ENCODE data around the gene GAS6. TPM values are rescaled to one million over a fixed set of nuclear protein-coding genes. Genes with fewer than 3 reads are reported as not detected.

GAS6 gene
- total RNA-seq, 1 donor from 2014 or later: 70.0 TPM

DNA sequence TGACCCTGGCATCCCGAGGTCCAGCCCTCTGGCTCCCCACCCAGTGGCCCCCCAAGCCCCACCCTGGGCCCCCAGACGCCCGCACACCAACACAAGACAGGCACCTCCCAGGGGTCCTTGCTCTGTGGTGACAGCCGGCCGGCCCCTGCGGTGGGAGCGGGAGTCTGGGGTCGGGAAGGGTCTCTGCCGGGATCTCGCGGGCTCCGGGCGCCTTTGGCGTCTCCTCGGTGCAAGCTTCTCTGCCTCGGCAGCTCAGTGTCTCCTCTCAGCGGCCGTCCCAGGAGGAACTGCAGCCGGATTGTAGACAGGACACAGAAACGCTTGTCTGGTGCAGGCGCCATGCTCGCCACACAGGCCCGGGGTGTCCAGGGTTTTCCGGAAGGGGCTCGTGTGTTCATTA is 61.1 kb downstream of the GAS6 start:
- DNase-seq (ENCODE audit: low read depth): no peak
- H3K4me3 ChIP-seq (ENCODE audit: low read depth, low read length): no peak overlapping the region
- TF ChIP-seq, protein P1, sequence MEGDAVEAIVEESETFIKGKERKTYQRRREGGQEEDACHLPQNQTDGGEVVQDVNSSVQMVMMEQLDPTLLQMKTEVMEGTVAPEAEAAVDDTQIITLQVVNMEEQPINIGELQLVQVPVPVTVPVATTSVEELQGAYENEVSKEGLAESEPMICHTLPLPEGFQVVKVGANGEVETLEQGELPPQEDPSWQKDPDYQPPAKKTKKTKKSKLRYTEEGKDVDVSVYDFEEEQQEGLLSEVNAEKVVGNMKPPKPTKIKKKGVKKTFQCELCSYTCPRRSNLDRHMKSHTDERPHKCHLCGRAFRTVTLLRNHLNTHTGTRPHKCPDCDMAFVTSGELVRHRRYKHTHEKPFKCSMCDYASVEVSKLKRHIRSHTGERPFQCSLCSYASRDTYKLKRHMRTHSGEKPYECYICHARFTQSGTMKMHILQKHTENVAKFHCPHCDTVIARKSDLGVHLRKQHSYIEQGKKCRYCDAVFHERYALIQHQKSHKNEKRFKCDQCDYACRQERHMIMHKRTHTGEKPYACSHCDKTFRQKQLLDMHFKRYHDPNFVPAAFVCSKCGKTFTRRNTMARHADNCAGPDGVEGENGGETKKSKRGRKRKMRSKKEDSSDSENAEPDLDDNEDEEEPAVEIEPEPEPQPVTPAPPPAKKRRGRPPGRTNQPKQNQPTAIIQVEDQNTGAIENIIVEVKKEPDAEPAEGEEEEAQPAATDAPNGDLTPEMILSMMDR (IDR thresholded peaks at IDR 0.05; ENCODE audit: insufficient read depth, low read length, severe bottlenecking): no peak
- no peaks in the 10 kb centered on the region for H3K36me3 ChIP-seq (ENCODE audit: control insufficient read depth, insufficient read depth, low read length)
- no peaks in the 10 kb centered on the region for H3K27me3 ChIP-seq (ENCODE audit: control insufficient read depth, insufficient read depth, low read length)
- FAIRE-seq: no peak

- Histone ChIP-seq H3K36me3 (ENCODE audit: control insufficient read depth, insufficient read depth, low read length) (no peaks in the 10 kb centered on the region), H3K4me3 (ENCODE audit: low read depth, low read length) (no peak overlapping the region), H3K27me3 (ENCODE audit: control insufficient read depth, insufficient read depth, low read length) (no peaks in the 10 kb centered on the region)
- TF ChIP-seq, protein P1 (IDR thresholded peaks at IDR 0.05; ENCODE audit: insufficient read depth, low read length, severe bottlenecking): no peak
- DNase-seq (ENCODE audit: low read depth): no peak
- FAIRE-seq: no peak
Observed at GRCh38 chr13:113802090-113802531, 61.8 kb downstream of the GAS6 start.

DNA sequence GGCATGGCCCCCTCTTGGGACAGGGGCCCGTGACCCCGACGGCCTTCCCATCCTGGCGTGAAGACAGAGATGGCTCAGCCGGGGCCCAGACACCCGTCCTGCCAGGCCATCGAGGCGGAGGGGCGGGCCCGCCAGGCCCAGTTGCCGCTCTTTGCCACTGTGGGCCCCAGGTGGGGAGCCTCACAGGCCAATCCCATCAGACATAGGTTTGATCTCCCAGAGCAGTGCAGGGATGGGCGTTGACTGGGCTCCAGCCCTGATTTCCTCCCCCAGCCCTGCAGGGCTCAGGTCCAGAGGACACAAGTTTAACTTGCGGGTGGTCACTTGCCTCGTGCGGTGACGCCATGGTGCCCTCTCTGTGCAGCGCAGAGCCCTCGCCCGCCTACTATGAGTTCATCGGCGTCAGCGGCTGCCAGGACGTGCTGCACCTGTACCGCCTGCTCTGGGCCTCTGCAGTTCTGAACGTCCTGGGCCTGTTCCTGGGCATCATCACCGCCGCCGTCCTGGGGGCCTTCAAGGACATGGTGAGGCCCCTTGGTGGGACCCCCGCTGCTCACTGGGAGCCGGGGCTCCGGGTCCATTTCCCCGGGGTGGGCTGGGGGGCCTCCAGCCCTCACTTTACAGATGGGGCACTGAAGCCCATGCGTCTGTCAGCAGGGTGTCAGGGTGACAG is 62.5 kb downstream of the GAS6 start:
- H3K27me3 ChIP-seq (ENCODE audit: control insufficient read depth, insufficient read depth, low read length): no peaks in the 10 kb centered on the region
- no peak for DNase-seq (ENCODE audit: low read depth)

GRCh38 chr13:113800576-113800926 is 63.3 kb downstream of the GAS6 start:
- TF ChIP-seq, protein P1 (IDR thresholded peaks at IDR 0.05; ENCODE audit: insufficient read depth, low read length, severe bottlenecking): no peak
- no peak for DNase-seq (ENCODE audit: low read depth)
- no peak for FAIRE-seq
- H3K4me3 ChIP-seq (ENCODE audit: low read depth, low read length): no peak overlapping the region
- H3K36me3 ChIP-seq (ENCODE audit: control insufficient read depth, insufficient read depth, low read length): no peaks in the 10 kb centered on the region
- H3K27me3 ChIP-seq (ENCODE audit: control insufficient read depth, insufficient read depth, low read length): no peaks in the 10 kb centered on the region

More for the DNA sequence above, 62.5 kb downstream of the GAS6 start:
- H3K36me3 ChIP-seq (ENCODE audit: control insufficient read depth, insufficient read depth, low read length): no peaks in the 10 kb centered on the region
- TF ChIP-seq, protein P1 (IDR thresholded peaks at IDR 0.05; ENCODE audit: insufficient read depth, low read length, severe bottlenecking): no peak
- no peak for FAIRE-seq
- no peak overlapping the region for H3K4me3 ChIP-seq (ENCODE audit: low read depth, low read length)

DNA sequence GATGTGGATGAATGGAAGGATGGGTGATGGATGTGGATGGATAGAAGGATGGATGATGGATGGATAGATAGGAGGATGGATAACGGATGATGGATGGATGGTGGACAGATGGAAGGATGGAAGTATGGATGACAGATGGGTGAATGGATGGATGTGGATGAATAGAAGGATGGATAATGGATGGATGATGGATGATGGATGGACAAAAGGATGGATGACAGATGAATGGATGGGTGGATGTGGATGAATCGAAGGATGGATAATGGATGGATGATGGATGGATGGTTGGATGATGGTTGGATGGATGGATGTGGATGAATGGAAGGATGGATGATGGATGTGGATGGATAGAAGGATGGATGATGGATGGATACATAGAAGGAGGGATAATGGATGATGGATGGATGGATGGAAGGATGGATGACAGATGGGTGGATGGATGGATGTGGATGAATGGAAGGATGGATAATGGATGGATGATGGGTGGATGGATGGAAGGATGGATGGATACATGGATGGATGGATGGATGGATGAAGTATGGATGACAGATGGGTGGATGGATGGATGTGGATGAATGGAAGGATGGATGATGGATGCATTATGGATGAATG is 65.6 kb downstream of the GAS6 start:
- Histone ChIP-seq H3K27me3 (ENCODE audit: control insufficient read depth, insufficient read depth, low read length) (no peaks in the 10 kb centered on the region), H3K4me3 (ENCODE audit: low read depth, low read length) (no peak overlapping the region), H3K36me3 (ENCODE audit: control insufficient read depth, insufficient read depth, low read length) (no peaks in the 10 kb centered on the region)
- FAIRE-seq: no peak
- TF ChIP-seq, protein P1 (IDR thresholded peaks at IDR 0.05; ENCODE audit: insufficient read depth, low read length, severe bottlenecking): no peak
- no peak for DNase-seq (ENCODE audit: low read depth)
